Ishikawa (cell line): ENCODE data around the gene XKR8.

Experiments used
- EP300 ChIP-seq: IDR thresholded peaks from 2 replicates; pipeline ENCODE4 v1.6.1; 2012; ENCODE audit warnings: borderline replicate concordance
- RAD21 ChIP-seq: IDR thresholded peaks from 2 replicates; pipeline ENCODE4 v1.6.1; 2012; ENCODE audit warnings: low read depth
- ZBTB7A ChIP-seq: IDR thresholded peaks from 2 replicates; pipeline ENCODE4 v1.6.1; 2012; ENCODE audit warnings: low read depth
- TF ChIP-seq, protein P1 (sequence below): IDR thresholded peaks from 2 replicates; pipeline ENCODE4 v1.6.1; 2012; ENCODE audit warnings: low read depth, mild to moderate bottlenecking

DNA sequence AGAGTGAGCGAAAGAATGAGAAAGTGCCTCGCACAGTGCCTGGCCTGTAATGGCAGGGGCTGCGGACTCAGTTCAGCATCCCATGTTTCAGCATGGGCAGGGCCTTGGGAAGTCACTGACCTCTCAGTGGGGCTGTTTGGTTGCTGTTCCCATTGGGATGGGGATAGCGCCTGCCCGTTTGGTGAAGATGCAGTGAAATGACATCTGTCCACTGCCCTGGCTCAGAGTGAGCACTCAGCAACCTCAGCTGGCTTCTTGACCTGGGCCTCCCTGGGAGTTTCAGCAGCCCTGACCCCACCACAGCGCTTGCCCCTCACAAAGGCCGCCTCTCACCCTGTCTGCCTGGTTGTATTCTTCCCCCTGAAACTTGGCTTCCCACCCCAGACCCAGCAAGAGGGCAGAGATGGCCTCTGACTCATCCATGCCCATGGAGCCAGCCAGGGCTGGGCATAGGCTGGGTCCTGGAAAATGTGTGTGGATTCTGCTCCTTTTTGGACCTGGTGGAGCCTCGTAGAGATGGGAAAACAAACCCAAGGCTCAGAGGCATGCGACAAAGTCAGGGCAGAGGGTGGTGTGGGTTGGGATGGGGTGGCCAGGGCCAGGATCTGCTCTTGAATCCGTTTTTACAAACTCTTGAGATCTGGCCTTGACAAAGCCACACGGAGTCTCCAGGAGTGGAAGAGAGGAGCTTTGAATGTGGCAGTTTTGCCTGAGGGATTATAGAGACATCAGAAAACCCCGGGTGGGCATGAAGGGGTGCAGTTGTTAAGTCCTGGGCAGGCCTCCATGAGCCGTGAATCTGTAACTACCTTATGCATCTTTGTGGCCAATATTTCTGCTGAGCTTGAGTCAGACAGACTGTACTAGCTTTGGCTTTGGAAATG, 1.2 kb downstream of the XKR8 start:
- TF ChIP-seq ZBTB7A (no peak), EP300 (no peak), RAD21 (no peak)
- TF ChIP-seq, protein P1, sequence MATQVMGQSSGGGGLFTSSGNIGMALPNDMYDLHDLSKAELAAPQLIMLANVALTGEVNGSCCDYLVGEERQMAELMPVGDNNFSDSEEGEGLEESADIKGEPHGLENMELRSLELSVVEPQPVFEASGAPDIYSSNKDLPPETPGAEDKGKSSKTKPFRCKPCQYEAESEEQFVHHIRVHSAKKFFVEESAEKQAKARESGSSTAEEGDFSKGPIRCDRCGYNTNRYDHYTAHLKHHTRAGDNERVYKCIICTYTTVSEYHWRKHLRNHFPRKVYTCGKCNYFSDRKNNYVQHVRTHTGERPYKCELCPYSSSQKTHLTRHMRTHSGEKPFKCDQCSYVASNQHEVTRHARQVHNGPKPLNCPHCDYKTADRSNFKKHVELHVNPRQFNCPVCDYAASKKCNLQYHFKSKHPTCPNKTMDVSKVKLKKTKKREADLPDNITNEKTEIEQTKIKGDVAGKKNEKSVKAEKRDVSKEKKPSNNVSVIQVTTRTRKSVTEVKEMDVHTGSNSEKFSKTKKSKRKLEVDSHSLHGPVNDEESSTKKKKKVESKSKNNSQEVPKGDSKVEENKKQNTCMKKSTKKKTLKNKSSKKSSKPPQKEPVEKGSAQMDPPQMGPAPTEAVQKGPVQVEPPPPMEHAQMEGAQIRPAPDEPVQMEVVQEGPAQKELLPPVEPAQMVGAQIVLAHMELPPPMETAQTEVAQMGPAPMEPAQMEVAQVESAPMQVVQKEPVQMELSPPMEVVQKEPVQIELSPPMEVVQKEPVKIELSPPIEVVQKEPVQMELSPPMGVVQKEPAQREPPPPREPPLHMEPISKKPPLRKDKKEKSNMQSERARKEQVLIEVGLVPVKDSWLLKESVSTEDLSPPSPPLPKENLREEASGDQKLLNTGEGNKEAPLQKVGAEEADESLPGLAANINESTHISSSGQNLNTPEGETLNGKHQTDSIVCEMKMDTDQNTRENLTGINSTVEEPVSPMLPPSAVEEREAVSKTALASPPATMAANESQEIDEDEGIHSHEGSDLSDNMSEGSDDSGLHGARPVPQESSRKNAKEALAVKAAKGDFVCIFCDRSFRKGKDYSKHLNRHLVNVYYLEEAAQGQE: no peak
